ENCODE data around the gene TENM3.

TENM3 gene

DNA sequence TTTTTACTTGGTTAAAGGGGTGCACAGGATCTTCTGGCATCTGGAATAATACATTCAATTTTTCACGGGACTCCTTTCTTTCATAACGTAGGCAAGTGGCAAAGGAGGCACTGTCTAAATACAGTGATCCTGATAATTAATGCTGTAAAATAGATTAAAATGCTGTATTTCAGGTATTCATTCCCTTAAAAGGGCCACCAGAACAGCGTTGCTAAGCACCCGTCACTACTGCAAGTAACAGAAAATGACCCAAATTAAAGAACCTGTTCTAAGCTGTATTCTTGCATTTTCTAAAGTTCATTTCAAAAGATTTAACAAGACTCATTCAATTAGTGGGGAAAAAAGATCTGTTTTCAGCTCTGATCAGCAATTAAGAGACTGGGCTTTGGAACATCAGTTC, 208.2 kb downstream of the TENM3 start:
- Histone ChIP-seq H3K79me2 (ENCODE audit: insufficient read depth, low read length) (no peaks in the 10 kb centered on the region), H3K9me2 (replicated peaks; ENCODE audit: insufficient read depth, low read length) (no peaks in the 10 kb centered on the region), H3K36me3 (ENCODE audit: low read length) (no peaks in the 10 kb centered on the region), H3K9ac (ENCODE audit: low read length) (no peak overlapping the region), H4K20me1 (ENCODE audit: low read depth, low read length) (no peaks in the 10 kb centered on the region), H3F3A (ENCODE audit: insufficient read depth) (no peaks in the 10 kb centered on the region), H3K4me2 (ENCODE audit: low read depth, low read length, poor library complexity, severe bottlenecking) (no peak overlapping the region), H3K4me3 (ENCODE audit: insufficient read depth, low read length, poor library complexity, severe bottlenecking) (no peak overlapping the region), H3K27ac (ENCODE audit: low read depth, low read length) (no peak overlapping the region), H3K9me3 (ENCODE audit: insufficient read depth, low read length) (no peaks in the 10 kb centered on the region), H2AFZ (ENCODE audit: low read depth, low read length, severe bottlenecking) (no peak overlapping the region), H3K27me3 (ENCODE audit: low read length) (no peaks in the 10 kb centered on the region)
- TF ChIP-seq, protein P1, sequence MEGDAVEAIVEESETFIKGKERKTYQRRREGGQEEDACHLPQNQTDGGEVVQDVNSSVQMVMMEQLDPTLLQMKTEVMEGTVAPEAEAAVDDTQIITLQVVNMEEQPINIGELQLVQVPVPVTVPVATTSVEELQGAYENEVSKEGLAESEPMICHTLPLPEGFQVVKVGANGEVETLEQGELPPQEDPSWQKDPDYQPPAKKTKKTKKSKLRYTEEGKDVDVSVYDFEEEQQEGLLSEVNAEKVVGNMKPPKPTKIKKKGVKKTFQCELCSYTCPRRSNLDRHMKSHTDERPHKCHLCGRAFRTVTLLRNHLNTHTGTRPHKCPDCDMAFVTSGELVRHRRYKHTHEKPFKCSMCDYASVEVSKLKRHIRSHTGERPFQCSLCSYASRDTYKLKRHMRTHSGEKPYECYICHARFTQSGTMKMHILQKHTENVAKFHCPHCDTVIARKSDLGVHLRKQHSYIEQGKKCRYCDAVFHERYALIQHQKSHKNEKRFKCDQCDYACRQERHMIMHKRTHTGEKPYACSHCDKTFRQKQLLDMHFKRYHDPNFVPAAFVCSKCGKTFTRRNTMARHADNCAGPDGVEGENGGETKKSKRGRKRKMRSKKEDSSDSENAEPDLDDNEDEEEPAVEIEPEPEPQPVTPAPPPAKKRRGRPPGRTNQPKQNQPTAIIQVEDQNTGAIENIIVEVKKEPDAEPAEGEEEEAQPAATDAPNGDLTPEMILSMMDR (IDR thresholded peaks at IDR 0.05; ENCODE audit: insufficient read depth, low read length, poor library complexity, severe bottlenecking): no peak
- TF ChIP-seq EZH2phosphoT487 (conservative IDR thresholded peaks at IDR 0.05; ENCODE audit: low read length): no peak

DNA sequence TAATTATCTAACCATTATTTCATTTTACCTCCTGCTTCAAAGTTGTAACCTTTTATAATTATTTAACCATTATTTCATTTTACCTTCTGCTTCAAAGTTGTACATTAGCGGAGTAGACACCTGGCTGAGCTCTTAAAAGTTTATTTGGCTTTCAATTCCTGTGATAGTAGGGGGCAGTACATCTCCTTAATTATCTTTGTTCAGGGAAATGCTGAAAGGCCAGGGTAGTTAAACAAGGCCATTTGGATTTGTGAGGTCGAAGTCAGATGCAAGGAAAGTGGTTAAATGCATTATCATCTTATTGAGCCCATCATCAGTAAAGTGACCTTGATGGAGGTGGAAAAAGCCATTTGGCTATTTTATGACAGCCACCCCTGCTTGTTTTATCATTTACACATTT, 210.6 kb downstream of the TENM3 start:
- Histone ChIP-seq H3K9ac (ENCODE audit: low read length) (no peak overlapping the region), H3K27ac (ENCODE audit: low read depth, low read length) (no peak overlapping the region), H3K27me3 (ENCODE audit: low read length) (no peaks in the 10 kb centered on the region), H3K4me2 (ENCODE audit: low read depth, low read length, poor library complexity, severe bottlenecking) (no peak overlapping the region), H4K20me1 (ENCODE audit: low read depth, low read length) (no peaks in the 10 kb centered on the region), H3F3A (ENCODE audit: insufficient read depth) (no peaks in the 10 kb centered on the region), H3K36me3 (ENCODE audit: low read length) (no peaks in the 10 kb centered on the region), H3K79me2 (ENCODE audit: insufficient read depth, low read length) (no peaks in the 10 kb centered on the region), H3K9me2 (replicated peaks; ENCODE audit: insufficient read depth, low read length) (no peaks in the 10 kb centered on the region), H3K9me3 (ENCODE audit: insufficient read depth, low read length) (no peaks in the 10 kb centered on the region), H3K4me3 (ENCODE audit: insufficient read depth, low read length, poor library complexity, severe bottlenecking) (no peak overlapping the region), H2AFZ (ENCODE audit: low read depth, low read length, severe bottlenecking) (no peak overlapping the region)
- TF ChIP-seq EZH2phosphoT487 (conservative IDR thresholded peaks at IDR 0.05; ENCODE audit: low read length): no peak
- TF ChIP-seq, protein P1 (IDR thresholded peaks at IDR 0.05; ENCODE audit: insufficient read depth, low read length, poor library complexity, severe bottlenecking): no peak

DNA sequence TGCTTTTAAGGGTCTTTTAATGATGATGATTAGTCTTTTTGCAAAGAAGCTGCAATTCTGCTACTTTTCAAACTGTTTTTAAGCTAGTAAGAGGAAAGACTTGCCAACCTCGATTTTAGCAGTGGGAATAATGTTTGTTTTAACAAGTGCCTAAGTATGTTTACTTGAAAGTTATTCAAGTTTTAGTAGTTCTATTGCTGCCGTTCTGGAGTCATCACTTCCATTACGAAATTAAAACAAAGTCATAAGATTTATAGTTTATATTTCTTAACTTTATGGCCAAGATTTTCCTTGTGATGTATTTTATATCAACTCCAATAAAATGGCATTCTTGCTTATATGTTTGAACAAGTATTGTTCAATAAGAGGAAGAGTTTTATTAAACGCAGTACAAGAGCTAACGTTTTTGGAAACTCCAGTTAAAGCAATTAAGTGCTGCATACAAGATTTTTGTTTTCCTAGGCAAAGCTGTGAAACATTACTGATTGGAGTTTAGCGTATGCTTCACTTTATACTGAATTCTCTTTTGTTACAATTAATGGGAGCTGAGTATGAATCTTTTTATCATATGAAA, 211.3 kb downstream of the TENM3 start:
- Histone ChIP-seq H3K27ac (ENCODE audit: low read depth, low read length) (no peak overlapping the region), H3K9ac (ENCODE audit: low read length) (no peak overlapping the region), H3F3A (ENCODE audit: insufficient read depth) (no peaks in the 10 kb centered on the region), H3K9me2 (replicated peaks; ENCODE audit: insufficient read depth, low read length) (no peaks in the 10 kb centered on the region), H3K79me2 (ENCODE audit: insufficient read depth, low read length) (no peaks in the 10 kb centered on the region), H3K27me3 (ENCODE audit: low read length) (no peaks in the 10 kb centered on the region), H3K9me3 (ENCODE audit: insufficient read depth, low read length) (no peaks in the 10 kb centered on the region), H3K4me2 (ENCODE audit: low read depth, low read length, poor library complexity, severe bottlenecking) (no peak overlapping the region), H4K20me1 (ENCODE audit: low read depth, low read length) (no peaks in the 10 kb centered on the region), H3K36me3 (ENCODE audit: low read length) (no peaks in the 10 kb centered on the region), H2AFZ (ENCODE audit: low read depth, low read length, severe bottlenecking) (no peak overlapping the region), H3K4me3 (ENCODE audit: insufficient read depth, low read length, poor library complexity, severe bottlenecking) (no peak overlapping the region)
- TF ChIP-seq EZH2phosphoT487 (conservative IDR thresholded peaks at IDR 0.05; ENCODE audit: low read length): no peak
- TF ChIP-seq, protein P1 (IDR thresholded peaks at IDR 0.05; ENCODE audit: insufficient read depth, low read length, poor library complexity, severe bottlenecking): no peak
